ENCODE data around the gene ZNF507. TPM values are rescaled to one million over a fixed set of nuclear protein-coding genes. Genes with fewer than 3 reads are reported as not detected.

ZNF507 gene
- total and polyA plus RNA-seq, 2 donors from 2014 or later, result 3.4 to 23.5 TPM

DNA sequence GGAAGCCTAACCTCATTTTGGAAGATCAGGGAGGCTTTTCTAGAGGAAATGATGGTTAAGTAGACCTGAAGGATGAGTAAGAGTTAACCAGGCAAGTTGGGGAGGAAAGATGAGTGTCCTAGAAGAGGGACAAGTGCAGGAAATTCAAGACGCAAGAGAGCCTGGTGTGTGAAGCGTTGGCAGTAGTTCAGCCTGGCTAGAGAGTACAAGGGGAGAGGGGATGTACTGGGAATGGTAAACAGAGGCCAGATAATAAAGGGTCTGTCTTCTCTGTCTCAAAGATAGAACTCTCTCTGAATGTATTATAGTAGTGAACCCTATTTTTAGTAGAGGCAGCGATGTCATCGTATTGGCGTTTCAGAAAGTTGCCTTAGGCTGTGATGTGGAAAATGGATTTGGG, 69.8 kb downstream of the ZNF507 start:
- Histone ChIP-seq H3K27me3 (ENCODE audit: control insufficient read depth, insufficient read depth, low read length) (no peaks in the 10 kb centered on the region), H3K36me3 (ENCODE audit: control insufficient read depth in 2 of 3, insufficient read depth in 3 of 3, low read length in 3 of 3) (peaks cover 5 to 7% (median 6%) of the 10 kb centered on the region in 3 donors), H3K4me1 (ENCODE audit: control insufficient read depth in 2 of 3, insufficient read depth in 2 of 3, low read depth in 1 of 3, low read length in 3 of 3) (no peaks in the 10 kb centered on the region), H3K4me3 (ENCODE audit: low read length in 3 of 3) (no peak overlapping the region), H3K27ac (ENCODE audit: low read depth in 2 of 2, low read length in 2 of 2) (no peak overlapping the region), H3K9me3 (ENCODE audit: control insufficient read depth in 2 of 3, insufficient read depth in 1 of 3, low read length in 3 of 3) (no peaks in the 10 kb centered on the region), H3K9ac (ENCODE audit: low read length in 3 of 3) (no peak overlapping the region)
- DNase-seq, result no peak
- FAIRE-seq, result no peak
- intact Hi-C loops (cut with DNase I), result no loop called here
- no peak for TF ChIP-seq CTCF (IDR thresholded peaks at IDR 0.05; ENCODE audit: borderline replicate concordance, extremely low read depth, insufficient read depth)

DNA sequence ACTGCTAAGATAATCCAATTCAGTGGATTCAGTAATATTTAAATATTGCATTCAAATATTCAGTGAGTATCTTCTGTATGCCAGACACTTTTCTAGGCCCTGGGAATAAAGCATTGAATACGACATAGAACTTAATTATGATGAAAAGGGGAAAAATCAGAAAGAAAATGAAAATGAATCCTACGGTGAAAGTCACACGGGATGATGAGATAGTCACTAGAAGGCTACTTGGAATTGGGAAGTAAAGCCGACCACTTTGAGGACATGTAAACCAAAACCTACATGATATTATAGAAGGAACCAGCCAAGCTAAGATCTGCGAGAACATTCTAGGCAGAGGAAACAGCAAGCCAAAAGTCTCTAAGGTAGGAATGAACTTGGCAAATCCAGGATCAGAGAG, 70.3 kb downstream of the ZNF507 start:
- no peak overlapping the region for H3K27ac ChIP-seq (ENCODE audit: low read depth in 2 of 2, low read length in 2 of 2)
- no peak overlapping the region for H3K9ac ChIP-seq (ENCODE audit: low read length in 3 of 3)
- no peaks in the 10 kb centered on the region for H3K27me3 ChIP-seq (ENCODE audit: control insufficient read depth, insufficient read depth, low read length)
- no peak for TF ChIP-seq CTCF (IDR thresholded peaks at IDR 0.05; ENCODE audit: borderline replicate concordance, extremely low read depth, insufficient read depth)
- no peak overlapping the region for H3K4me3 ChIP-seq (ENCODE audit: low read length in 3 of 3)
- H3K4me1 ChIP-seq (ENCODE audit: control insufficient read depth in 2 of 3, insufficient read depth in 2 of 3, low read depth in 1 of 3, low read length in 3 of 3), result no peaks in the 10 kb centered on the region
- H3K36me3 ChIP-seq (ENCODE audit: control insufficient read depth in 2 of 3, insufficient read depth in 3 of 3, low read length in 3 of 3), result peaks cover 5 to 6% (median 6%) of the 10 kb centered on the region in 3 donors
- no peaks in the 10 kb centered on the region for H3K9me3 ChIP-seq (ENCODE audit: control insufficient read depth in 2 of 3, insufficient read depth in 1 of 3, low read length in 3 of 3)
- no peak for FAIRE-seq
- no peak for DNase-seq
- intact Hi-C loops (cut with DNase I), result no loop called here

DNA sequence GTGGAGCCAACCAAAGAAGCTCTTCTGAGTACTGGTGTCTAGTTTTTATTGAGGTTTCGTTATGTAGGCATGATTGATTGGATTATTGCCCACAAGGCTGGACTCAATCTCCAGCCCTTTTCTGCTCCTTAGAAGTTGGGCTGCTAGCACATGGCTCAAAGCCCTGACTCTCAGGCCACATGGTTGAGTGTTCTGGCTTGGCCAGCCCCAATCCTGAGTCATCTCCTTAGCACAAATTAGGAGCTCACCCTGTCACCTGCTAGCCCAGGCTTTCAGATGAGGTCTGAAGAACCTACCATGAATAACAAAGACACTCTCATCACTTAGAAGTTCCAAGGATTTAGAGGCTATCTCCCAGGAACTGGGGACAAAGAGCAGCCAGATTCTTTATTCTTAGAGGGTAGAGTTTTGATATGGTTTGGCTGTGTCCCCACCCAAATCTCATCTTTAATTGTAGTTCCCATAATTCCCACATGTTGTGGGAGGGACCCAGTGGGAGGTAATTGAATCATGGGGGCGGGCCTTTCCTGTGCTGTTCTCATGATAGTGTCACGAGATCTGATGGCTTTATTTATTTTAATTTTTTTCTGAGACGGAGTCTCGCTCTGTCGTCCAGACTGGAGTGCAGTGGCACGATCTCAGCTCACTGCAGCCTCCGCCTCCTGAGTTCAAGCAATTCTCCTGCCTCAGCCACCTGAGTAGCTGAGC, 71.5 kb downstream of the ZNF507 start:
- no peak overlapping the region for H3K9ac ChIP-seq (ENCODE audit: low read length in 3 of 3)
- no peak overlapping the region for H3K27ac ChIP-seq (ENCODE audit: low read depth in 2 of 2, low read length in 2 of 2)
- H3K36me3 ChIP-seq (ENCODE audit: control insufficient read depth in 2 of 3, insufficient read depth in 3 of 3, low read length in 3 of 3), result peaks cover 0 to 5% (median 3%) of the 10 kb centered on the region in 3 donors
- no peak overlapping the region for H3K4me3 ChIP-seq (ENCODE audit: low read length in 3 of 3)
- no peak for FAIRE-seq
- intact Hi-C loops (cut with DNase I), result no loop called here
- no peak for DNase-seq
- no peaks in the 10 kb centered on the region for H3K4me1 ChIP-seq (ENCODE audit: control insufficient read depth in 2 of 3, insufficient read depth in 2 of 3, low read depth in 1 of 3, low read length in 3 of 3)
- no peak for TF ChIP-seq CTCF (IDR thresholded peaks at IDR 0.05; ENCODE audit: borderline replicate concordance, extremely low read depth, insufficient read depth)
- no peaks in the 10 kb centered on the region for H3K9me3 ChIP-seq (ENCODE audit: control insufficient read depth in 2 of 3, insufficient read depth in 1 of 3, low read length in 3 of 3)
- no peaks in the 10 kb centered on the region for H3K27me3 ChIP-seq (ENCODE audit: control insufficient read depth, insufficient read depth, low read length)

Measured in kidney (tissue), 14 donors.